ENCODE measurements around the gene TMEM143. TPM values are rescaled to one million over a fixed set of nuclear protein-coding genes. Genes with fewer than 3 reads are reported as not detected.

TMEM143 gene
- total RNA-seq, 1 experiment from 2014 or later: 2.4 TPM

DNA sequence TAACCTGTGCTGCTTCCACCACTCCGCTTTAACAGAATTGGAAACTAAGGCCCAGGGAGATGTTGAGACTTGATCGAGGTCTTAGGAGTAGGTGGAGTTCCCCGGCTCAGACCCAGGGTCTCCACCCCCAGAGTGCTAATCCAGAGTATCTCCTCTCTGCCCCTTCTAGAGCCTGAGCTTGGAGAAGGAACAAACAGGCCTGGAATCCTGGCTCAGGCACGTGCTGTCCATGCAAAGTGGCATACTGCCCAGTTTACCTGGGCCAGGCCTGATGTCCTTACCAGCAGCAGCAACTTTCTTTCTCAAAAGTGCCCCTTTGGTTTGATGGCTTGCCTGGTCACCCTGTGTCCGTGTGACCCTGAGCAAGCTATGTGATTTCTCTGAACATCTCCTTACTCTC lies 4.1 kb upstream of the TMEM143 start:
- no peak for DNase-seq (ENCODE audit: low read depth, low spot score)
- in situ Hi-C loops (cut with HindIII; ENCODE audit: low pct_unique_long_range_greater_than_20kb, low sequenced_read_pairs): no loop called here

DNA sequence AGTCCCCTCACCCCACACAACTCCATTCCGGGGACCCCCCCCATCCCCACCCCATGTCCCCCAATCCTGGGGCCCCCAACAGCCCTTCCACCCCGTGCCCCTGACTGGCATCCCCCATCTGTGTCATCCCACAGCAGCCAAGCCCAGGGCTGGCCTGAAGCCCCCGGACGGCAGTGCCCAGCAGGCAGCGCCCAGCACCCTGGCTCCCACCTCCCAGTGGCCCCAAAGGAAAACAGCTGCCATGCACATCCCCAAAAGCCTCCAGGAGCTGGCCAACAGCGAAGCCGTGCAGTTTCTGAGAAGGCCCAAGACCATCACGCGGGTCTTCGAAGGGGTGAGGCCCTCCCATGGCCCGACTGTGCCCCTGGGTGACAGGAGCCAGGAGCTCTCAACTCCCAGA lies 1.9 kb upstream of the TMEM143 start:
- DNase-seq (ENCODE audit: low read depth, low spot score): no peak
- in situ Hi-C loops (cut with HindIII; ENCODE audit: low pct_unique_long_range_greater_than_20kb, low sequenced_read_pairs): no loop called here

DNA sequence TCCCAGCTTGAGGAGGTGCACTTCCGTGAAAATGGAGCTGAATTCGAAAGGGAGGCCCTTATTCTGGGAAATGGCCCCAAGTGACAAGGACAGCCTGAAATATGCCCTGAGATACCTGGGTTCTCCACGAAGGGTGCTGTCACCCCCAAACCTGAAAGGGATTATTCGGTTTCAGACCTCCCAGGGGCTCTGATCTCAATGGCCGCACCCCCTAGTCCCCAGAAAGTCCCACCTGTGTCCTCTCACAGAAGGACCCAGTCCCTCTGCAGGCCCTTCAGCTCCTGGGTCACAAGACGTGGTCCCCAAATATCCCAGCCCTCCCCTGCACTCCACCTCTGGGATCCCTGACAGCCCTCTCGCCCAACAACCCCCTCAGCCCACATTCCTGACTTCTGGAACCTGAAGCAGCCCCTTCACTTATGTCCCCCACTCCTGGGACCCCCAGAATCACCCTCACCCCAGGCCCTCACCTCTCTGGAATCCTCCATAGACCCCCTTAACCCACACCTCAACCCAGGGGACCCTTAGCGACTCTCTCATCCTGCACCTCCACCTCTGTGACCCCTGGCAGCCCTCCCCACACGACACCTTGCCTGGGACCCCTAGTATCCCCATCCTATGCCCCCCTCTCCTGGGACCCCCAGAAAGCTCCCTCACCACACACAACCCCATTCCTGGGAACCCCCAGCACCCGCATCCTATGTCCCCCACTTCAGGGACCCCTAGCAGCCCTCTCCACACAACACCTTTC lies 1.0 kb upstream of the TMEM143 start:
- in situ Hi-C loops (cut with HindIII; ENCODE audit: low pct_unique_long_range_greater_than_20kb, low sequenced_read_pairs): no loop called here
- DNase-seq (ENCODE audit: low read depth, low spot score): no peak

DNA sequence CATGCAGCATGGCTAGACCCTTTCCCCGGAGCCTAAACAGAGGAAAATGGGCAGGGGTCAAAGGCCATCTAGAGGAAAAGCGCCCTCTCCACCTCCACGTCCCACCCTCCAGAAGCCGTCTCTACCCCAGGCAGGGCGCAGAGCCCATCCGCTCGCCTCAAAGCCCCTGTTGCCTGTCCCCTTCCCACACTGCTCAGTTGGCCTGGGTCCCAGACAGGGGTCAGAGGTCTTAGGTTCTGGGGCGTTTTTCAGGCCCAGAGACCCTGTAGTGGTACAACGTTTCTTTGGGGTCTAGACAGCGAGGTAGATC lies 285 bp downstream of the TMEM143 start:
- in situ Hi-C loops (cut with HindIII; ENCODE audit: low pct_unique_long_range_greater_than_20kb, low sequenced_read_pairs): no loop called here
- DNase-seq (ENCODE audit: low read depth, low spot score): no peak

DNA sequence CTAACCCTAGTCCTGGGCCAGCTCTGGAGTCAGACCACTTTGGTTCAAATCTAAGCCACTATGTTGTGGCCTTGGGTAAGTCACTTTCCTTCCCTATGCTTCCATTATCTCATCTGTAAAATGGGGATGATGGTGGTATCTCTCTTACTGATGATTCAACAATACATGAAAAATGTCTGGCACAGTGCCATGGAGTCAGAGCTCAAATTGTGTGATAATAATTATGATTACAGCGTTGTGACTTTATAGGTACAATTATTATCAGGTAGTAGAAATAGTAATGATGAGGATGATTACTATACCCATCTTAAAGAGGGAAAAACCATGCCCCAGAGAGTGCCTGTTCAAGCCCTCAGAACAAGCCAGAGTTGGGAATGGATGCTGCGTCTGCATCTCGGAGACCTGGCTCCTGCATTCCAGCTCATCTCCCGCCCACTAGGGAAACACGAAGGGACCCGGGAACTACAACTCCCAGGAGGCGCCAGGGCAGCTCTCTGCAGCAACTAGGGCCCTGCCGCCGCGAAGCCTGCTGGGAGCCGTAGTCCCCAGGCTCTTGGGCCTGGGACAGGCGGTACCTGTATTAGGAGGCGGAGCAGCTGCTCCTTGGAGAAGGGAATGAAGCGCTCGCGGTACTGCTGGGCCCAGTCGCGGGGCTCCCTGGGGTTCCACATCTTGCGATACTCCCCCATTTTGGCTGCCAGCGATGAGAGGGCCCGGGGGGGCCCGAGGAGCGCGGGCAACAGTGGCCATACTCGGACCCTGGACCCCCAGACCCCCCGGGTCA lies 832 bp downstream of the TMEM143 start:
- in situ Hi-C loops (cut with HindIII; ENCODE audit: low pct_unique_long_range_greater_than_20kb, low sequenced_read_pairs): no loop called here
- peak; percentile 95 for DNase-seq (ENCODE audit: low read depth, low spot score)

DNA sequence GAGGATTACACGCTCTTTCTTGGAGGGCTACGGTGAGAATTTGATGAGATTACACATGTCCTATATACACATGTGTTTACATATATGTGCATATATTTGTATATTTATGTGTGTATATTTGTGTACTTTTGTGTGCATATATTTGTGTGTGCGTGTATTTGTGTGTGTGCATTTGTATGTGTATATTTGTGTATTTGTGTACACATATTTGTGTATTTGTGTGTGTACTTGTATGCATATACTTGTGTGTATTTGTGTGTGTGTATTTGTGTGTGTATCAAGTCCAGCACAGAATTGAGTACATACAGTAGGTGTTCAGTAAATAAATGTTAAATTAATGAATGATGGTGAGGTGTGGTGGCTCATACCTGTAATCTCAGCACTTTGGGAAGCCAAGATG lies 1.8 kb downstream of the TMEM143 start:
- in situ Hi-C loops (cut with HindIII; ENCODE audit: low pct_unique_long_range_greater_than_20kb, low sequenced_read_pairs): no loop called here
- no peak for DNase-seq (ENCODE audit: low read depth, low spot score)

DNA sequence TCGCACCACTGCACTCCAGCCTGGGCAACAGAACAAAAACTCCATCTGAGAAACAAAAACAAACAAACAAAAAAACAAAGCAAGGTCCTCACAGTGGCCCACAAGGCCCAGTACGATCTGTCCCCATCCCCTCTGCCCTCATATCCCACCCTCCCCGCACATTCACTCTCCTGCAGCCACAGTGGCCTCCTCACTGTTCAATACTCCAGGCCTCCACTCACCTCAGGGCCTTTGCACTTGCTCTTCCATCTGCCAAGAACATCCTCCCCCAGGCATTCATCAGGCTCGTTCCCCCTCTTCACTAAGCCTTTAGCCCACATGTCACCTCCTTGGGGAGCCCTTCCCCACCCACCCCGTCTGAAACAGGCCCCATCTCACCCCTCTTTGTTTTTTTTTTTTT lies 4.6 kb downstream of the TMEM143 start:
- in situ Hi-C loops (cut with HindIII; ENCODE audit: low pct_unique_long_range_greater_than_20kb, low sequenced_read_pairs): no loop called here
- no peak for DNase-seq (ENCODE audit: low read depth, low spot score)

DNA sequence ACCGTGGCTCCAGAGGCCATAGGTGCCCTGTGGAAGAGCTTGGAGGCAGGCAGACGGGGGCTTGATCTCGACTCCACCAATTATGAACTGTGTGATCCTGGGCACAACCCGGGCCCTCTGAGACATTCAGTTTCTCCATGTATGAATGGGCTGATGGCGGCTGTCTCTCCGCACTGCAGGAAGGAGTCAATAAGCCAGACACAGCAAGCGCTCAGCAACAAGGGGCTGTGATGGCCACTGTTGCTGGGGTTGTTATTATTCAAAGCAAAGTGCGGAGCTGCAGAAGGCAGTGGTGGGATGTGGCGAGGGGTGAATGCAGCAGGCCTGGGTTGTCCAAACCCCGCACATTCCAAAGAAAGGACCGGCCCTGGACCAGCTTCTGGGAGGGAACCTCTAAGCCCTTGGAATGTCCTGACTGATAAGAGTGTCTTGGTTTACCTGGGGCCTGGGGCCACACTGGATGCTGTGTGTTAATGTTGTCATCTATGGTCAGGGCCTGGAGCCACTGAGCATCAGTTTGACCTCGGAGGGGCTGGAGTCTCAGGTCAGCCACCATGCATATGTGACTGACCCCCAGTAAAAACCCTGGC lies 8.3 kb downstream of the TMEM143 start:
- in situ Hi-C loops (cut with HindIII; ENCODE audit: low pct_unique_long_range_greater_than_20kb, low sequenced_read_pairs): no loop called here
- no peak for DNase-seq (ENCODE audit: low read depth, low spot score)

DNA sequence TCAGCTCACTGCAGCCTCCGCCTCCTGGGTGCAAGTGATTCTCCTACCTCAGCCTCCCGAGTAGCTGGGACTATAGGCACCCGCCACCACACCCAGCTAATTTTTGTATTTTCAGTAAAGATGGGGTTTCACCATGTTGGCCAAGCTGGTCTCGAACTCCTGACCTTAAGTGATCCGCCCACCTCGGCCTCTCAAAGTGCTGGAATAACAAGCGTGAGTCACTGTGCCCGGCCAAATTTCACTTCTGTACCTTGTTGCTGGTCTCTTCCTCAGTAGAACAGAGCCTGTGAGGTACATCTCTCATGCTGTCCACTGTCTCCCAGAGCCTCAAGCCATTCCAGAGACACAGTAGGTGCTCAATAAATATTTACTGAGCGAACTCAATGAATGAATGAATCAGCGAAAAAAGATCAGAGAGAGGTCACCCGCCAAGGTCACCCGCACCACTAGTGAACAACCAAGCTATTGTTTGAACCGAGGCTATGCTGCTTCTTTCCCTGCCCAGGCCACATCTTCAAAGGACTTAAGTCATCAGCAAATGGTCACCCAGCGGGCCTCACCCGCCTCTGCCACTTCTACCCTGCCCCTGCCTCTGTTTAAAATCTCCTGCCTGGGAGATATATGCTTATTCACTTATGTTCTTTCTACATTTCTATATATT lies 9.3 kb downstream of the TMEM143 start:
- DNase-seq (ENCODE audit: low read depth, low spot score): peak; percentile 64
- in situ Hi-C loops (cut with HindIII; ENCODE audit: low pct_unique_long_range_greater_than_20kb, low sequenced_read_pairs): no loop called here

DNA sequence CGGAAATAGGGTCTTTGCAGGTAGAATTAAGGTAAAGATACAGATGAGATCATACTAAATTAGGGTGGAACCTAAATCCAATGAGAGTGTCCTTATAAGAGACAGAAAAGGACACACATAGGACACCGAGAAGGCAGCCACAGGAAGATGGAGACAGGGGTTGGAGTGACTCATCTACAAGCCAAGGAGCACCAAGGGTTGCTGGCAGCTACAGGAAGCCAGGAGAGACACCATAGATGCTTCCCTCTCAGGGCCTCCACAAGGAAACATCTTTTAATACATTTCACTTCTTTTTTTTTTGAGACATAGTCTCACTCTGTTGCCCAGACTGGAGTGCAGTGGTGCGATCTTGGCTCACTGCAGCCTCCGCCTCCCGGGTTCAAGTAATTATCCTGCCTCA lies 10.1 kb downstream of the TMEM143 start:
- in situ Hi-C loops (cut with HindIII; ENCODE audit: low pct_unique_long_range_greater_than_20kb, low sequenced_read_pairs): no loop called here
- DNase-seq (ENCODE audit: low read depth, low spot score): no peak

DNA sequence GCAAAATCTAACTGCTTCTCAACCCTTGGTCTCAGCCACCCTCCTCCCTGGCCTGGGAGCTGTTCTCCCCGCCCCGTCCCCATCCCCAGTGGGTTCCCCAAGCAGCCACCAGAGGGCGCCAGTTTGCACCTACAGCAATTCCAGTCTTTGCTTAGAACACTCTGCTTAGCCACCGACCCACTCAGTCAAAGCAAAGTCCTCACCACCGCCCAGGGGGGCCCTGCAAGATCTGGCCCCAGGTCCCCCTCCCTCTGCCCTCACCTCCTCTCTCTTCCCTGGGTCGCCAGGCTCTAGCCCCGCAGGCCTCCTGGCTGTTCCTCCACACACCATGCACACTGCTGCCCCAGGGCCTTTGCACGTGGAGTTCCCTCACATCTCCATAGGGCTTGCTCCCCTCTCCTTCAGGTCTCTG lies 12.4 kb downstream of the TMEM143 start:
- in situ Hi-C loops (cut with HindIII; ENCODE audit: low pct_unique_long_range_greater_than_20kb, low sequenced_read_pairs): no loop called here
- DNase-seq (ENCODE audit: low read depth, low spot score): peak; percentile 76

DNA sequence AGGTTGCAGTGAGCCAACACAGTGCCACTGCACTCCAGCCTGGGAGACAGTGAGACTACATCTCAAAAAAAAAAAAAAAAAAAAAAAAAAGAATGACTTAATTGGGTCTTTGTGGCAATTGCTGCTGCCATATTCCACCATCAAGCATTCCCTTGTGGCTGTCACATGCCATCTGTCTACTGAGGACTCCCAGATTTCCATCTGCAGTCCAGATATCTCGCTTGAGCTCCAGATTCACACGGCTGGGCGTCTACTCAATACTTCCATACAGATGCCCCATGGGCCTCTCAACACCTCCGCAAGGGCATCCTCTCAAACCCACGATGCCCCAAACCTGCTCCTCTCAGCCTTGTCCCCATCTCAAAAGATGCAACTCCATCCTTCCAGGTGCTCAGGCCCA lies 12.9 kb downstream of the TMEM143 start:
- in situ Hi-C loops (cut with HindIII; ENCODE audit: low pct_unique_long_range_greater_than_20kb, low sequenced_read_pairs): no loop called here
- no peak for DNase-seq (ENCODE audit: low read depth, low spot score)

DNA sequence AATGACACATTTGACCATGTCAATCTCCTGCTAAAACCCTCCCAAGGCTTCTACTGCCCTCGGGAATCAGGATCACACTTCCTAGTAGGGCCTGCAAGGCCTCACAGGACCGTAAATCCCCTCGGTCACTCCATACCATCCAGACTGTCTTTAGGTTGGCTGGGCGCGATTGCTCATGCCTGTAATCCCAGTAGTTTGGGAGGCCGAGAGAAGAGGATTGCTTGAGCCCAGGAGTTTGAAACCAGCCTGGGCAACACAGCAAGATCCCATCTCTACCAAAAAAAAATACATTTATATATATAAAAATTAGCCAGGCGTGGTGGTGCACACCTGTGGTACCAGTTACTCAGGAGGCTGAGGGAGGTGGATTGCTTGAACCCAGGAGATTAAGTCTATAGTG lies 15.0 kb downstream of the TMEM143 start:
- in situ Hi-C loops (cut with HindIII; ENCODE audit: low pct_unique_long_range_greater_than_20kb, low sequenced_read_pairs): no loop called here
- DNase-seq (ENCODE audit: low read depth, low spot score): no peak

DNA sequence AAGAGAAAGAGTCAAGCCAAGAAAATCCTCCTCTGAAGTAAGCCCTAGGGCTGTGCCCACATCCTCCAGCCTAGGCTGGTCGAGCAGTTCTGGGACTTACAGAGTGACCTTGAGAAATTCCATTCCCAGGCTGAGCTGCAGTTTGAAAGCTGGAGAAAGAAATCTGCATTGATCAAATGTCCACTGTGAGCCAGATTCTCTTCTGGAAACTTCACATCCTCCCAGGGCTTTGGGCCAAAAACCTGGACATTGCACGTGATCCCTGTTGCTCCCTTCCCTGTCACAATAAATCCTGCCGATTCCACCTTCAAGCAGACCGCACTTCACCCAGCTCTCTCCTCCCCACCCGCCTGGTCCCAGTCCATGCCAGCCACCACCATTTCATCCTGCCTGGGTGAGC lies 15.7 kb downstream of the TMEM143 start:
- DNase-seq (ENCODE audit: low read depth, low spot score): peak; percentile 25
- in situ Hi-C loops (cut with HindIII; ENCODE audit: low pct_unique_long_range_greater_than_20kb, low sequenced_read_pairs): no loop called here

DNA sequence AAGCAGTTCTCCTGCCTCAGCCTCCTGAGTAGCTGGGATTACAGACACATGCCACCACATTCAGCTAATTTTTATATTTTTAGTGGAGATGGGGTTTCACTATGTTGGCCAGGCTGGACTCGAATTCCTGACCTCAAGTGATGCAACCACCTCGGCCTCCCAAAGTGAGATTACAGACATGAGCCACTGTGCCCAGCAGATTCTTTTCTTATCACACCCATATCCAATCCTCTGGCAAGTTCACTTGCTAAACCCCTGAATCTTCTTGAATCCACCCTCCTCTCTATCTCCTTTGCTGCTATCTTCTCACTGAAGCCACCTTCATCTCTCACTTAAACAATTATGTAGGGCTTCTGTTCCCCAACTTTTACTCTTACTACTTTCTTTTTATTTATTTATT lies 17.5 kb downstream of the TMEM143 start:
- DNase-seq (ENCODE audit: low read depth, low spot score): no peak
- in situ Hi-C loops (cut with HindIII; ENCODE audit: low pct_unique_long_range_greater_than_20kb, low sequenced_read_pairs): no loop called here

DNA sequence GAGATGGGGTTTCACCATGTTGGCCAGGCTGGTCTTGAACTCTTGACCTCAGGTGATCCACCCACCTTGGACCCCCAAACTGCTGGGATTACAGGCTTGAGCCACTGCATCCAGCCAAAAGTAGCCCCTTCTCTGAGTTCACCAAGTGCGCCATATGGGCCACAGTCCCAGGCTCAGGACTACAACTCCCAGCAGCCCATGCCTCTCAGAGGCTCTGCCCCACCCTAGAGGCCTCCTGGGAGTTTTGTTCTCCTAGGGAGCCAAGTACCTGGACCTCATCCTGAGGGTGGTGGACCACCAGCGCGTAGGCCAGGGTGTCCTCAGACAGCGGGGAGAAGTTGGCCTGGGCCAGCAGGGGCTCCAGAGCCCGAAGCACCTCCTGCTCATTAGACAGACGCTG lies 18.8 kb downstream of the TMEM143 start:
- in situ Hi-C loops (cut with HindIII; ENCODE audit: low pct_unique_long_range_greater_than_20kb, low sequenced_read_pairs): no loop called here
- peak; percentile 35 for DNase-seq (ENCODE audit: low read depth, low spot score)

DNA sequence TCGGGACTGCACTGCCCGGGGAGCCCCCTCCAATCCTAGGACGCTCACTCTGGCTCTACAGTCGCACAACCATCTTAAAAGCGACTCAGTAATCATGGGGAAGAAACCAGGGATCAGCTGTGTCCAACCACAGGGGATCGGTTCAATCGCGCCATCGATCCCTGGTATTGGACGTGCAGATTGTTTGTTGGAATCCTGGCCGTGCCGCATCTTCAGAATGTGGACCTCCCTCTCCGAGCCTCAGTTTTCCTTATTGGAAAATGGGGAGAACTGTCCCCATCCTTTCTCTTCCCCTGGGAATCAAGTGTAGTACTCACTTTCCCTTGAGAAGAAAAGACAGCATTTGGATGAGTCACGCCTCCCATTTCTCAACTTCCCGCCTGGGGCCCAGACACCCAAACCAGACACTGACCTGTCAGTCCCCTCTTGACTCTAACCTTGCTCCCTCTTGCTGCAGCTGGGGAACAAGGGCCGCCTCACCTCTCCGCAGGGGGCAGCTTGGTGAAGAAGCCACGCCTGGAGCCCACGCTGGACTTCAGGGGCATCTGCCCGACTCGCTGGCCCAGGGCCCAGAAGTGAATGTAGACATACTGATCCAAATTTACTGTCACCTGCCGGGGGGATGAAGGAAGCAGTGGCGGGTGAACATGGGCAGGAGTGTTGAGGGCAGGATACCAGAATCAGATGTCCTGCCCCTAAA lies 20.7 kb downstream of the TMEM143 start:
- in situ Hi-C loops (cut with HindIII; ENCODE audit: low pct_unique_long_range_greater_than_20kb, low sequenced_read_pairs): no loop called here
- no peak for DNase-seq (ENCODE audit: low read depth, low spot score)

DNA sequence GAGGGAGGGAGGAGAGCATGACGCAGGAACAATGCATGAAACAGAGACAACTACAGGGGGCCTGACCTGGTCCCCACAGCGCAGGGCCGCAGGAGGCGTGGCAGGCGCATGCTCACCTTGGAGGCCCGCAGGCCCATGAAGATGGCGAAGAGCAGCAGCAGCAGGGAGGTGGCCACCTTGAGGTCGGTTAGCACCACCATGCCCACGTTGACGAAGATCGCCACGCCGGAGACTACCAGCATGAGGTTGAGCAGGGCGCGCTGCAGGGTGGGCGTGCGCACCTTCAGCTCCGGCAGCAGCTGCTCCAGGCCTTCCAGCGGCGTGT lies 21.4 kb downstream of the TMEM143 start:
- in situ Hi-C loops (cut with HindIII; ENCODE audit: low pct_unique_long_range_greater_than_20kb, low sequenced_read_pairs): no loop called here
- no peak for DNase-seq (ENCODE audit: low read depth, low spot score)
